Measurements from ENCODE around the gene CDK11A.

Gene CDK11A

DNA sequence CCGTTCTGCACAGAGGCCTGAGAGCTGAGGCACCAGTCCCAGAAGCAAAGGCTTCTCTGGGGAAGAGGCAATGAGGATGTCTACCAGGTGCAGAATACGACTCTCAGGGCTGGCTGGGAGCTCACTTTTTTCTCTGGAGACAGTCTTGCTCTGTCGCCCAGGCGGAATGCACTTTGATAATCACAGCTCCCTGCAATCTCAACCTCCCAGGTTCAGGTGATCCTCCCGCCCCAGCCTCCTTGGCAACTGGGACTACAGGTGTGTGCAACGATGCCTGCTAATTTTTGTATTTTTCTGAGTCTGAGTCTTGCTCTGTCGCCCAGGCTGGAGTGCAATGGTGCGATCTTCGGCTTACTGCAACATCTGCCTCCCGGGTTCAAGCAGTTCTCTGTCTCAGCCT, 36.6 kb upstream of the CDK11A start:
- TF ChIP-seq TCF12 (IDR thresholded peaks at IDR 0.05; ENCODE audit: low read depth) (peak; percentile 78), NFIC (IDR thresholded peaks at IDR 0.05) (0 out of 2 replicates have a peak, but pooled peaks have one; percentile 44), FOXM1 (IDR thresholded peaks at IDR 0.05; ENCODE audit: borderline replicate concordance, low read depth) (no peak), ZBTB7A (IDR thresholded peaks at IDR 0.05; ENCODE audit: low read depth) (no peak), EP300 (IDR thresholded peaks at IDR 0.05; ENCODE audit: borderline replicate concordance) (peak; percentile 48; the same call in 1 of the 2 replicates), TEAD4 (IDR thresholded peaks at IDR 0.05) (peak; percentile 78), TAF1 (IDR thresholded peaks at IDR 0.05; ENCODE audit: low read depth) (no peak)
- TF ChIP-seq, protein P1, sequence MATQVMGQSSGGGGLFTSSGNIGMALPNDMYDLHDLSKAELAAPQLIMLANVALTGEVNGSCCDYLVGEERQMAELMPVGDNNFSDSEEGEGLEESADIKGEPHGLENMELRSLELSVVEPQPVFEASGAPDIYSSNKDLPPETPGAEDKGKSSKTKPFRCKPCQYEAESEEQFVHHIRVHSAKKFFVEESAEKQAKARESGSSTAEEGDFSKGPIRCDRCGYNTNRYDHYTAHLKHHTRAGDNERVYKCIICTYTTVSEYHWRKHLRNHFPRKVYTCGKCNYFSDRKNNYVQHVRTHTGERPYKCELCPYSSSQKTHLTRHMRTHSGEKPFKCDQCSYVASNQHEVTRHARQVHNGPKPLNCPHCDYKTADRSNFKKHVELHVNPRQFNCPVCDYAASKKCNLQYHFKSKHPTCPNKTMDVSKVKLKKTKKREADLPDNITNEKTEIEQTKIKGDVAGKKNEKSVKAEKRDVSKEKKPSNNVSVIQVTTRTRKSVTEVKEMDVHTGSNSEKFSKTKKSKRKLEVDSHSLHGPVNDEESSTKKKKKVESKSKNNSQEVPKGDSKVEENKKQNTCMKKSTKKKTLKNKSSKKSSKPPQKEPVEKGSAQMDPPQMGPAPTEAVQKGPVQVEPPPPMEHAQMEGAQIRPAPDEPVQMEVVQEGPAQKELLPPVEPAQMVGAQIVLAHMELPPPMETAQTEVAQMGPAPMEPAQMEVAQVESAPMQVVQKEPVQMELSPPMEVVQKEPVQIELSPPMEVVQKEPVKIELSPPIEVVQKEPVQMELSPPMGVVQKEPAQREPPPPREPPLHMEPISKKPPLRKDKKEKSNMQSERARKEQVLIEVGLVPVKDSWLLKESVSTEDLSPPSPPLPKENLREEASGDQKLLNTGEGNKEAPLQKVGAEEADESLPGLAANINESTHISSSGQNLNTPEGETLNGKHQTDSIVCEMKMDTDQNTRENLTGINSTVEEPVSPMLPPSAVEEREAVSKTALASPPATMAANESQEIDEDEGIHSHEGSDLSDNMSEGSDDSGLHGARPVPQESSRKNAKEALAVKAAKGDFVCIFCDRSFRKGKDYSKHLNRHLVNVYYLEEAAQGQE (IDR thresholded peaks at IDR 0.05; ENCODE audit: low read depth) = no peak

DNA sequence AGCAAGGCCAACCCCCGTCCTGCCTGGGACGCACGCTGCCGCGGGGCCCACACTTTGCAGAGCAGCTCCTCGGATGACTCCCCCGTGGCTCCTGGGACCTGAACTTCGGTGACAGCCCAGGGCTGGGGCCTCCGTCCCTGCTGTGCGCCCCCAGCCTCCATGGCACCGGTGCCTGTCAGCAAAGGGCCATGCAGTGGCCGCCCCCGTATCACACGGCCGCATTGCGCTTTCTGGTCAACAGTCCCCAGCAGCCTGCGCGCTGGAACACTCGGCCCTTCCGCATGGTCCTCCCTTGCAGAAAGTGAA, 36.1 kb upstream of the CDK11A start:
- TF ChIP-seq FOXM1 (IDR thresholded peaks at IDR 0.05; ENCODE audit: borderline replicate concordance, low read depth) (no peak), TAF1 (IDR thresholded peaks at IDR 0.05; ENCODE audit: low read depth) (no peak), CEBPB (IDR thresholded peaks at IDR 0.05) (no peak), TEAD4 (IDR thresholded peaks at IDR 0.05) (no peak), NFIC (IDR thresholded peaks at IDR 0.05) (no peak), CREB1 (IDR thresholded peaks at IDR 0.05; ENCODE audit: low read depth) (no peak), YY1 (IDR thresholded peaks at IDR 0.05; ENCODE audit: low read depth) (no peak), TCF12 (IDR thresholded peaks at IDR 0.05; ENCODE audit: low read depth) (no peak), EP300 (IDR thresholded peaks at IDR 0.05; ENCODE audit: borderline replicate concordance) (no peak)
- TF ChIP-seq, protein P2, sequence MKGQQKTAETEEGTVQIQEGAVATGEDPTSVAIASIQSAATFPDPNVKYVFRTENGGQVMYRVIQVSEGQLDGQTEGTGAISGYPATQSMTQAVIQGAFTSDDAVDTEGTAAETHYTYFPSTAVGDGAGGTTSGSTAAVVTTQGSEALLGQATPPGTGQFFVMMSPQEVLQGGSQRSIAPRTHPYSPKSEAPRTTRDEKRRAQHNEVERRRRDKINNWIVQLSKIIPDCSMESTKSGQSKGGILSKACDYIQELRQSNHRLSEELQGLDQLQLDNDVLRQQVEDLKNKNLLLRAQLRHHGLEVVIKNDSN (IDR thresholded peaks at IDR 0.05) = no peak
- TF ChIP-seq, protein P1 (IDR thresholded peaks at IDR 0.05; ENCODE audit: low read depth) = no peak

- TF ChIP-seq, protein P3, sequence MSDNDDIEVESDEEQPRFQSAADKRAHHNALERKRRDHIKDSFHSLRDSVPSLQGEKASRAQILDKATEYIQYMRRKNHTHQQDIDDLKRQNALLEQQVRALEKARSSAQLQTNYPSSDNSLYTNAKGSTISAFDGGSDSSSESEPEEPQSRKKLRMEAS (IDR thresholded peaks at IDR 0.05) = 0 out of 2 replicates have a peak, but pooled peaks have one; percentile 25
- no peak for TF ChIP-seq ZBTB7A (IDR thresholded peaks at IDR 0.05; ENCODE audit: low read depth)
These were observed 35.5 kb upstream of the CDK11A start for GRCh38 chr1:1759456-1760344.

GRCh38 chr1:1758692-1759455, 34.7 kb upstream of the CDK11A start:
- TF ChIP-seq EP300 (IDR thresholded peaks at IDR 0.05; ENCODE audit: borderline replicate concordance) (peak; percentile 73; the same call in 1 of the 2 replicates), TCF12 (IDR thresholded peaks at IDR 0.05; ENCODE audit: low read depth) (peak; percentile 94), CEBPB (IDR thresholded peaks at IDR 0.05) (no peak), TEAD4 (IDR thresholded peaks at IDR 0.05) (peak; percentile 58; the same call in 1 of the 2 replicates), ZBTB7A (IDR thresholded peaks at IDR 0.05; ENCODE audit: low read depth) (peak; percentile 90), YY1 (IDR thresholded peaks at IDR 0.05; ENCODE audit: low read depth) (no peak; the same call in 1 of the 2 replicates), TAF1 (IDR thresholded peaks at IDR 0.05; ENCODE audit: low read depth) (peak; percentile 48; the same call in 1 of the 2 replicates), CREB1 (IDR thresholded peaks at IDR 0.05; ENCODE audit: low read depth) (no peak), RAD21 (IDR thresholded peaks at IDR 0.05; ENCODE audit: low read depth) (peak; percentile 12; the same call in 1 of the 2 replicates), EGR1 (IDR thresholded peaks at IDR 0.05) (no peak), NFIC (IDR thresholded peaks at IDR 0.05) (peak; percentile 95), FOXM1 (IDR thresholded peaks at IDR 0.05; ENCODE audit: borderline replicate concordance, low read depth) (peak; percentile 53; the same call in 1 of the 2 replicates)
- TF ChIP-seq, protein P2 (IDR thresholded peaks at IDR 0.05) = peak; percentile 63
- TF ChIP-seq, protein P1 (IDR thresholded peaks at IDR 0.05; ENCODE audit: low read depth) = no peak
- TF ChIP-seq, protein P3 (IDR thresholded peaks at IDR 0.05) = peak; percentile 88

Measured in Ishikawa (cell line).